Chondrocyte (in vitro differentiated cells): ENCODE data around the gene DLEC1. TPM values are rescaled to one million over a fixed set of nuclear protein-coding genes. Genes with fewer than 3 reads are reported as not detected.

Source experiments
- DNase-seq: peaks from one replicate; pipeline ENCODE4 v3.0.0; 2021; ENCODE audit warnings: mixed read lengths, low spot score
- H3K27ac Mint-ChIP-seq: one replicate; pipeline ENCODE4 v1.8.0; 2021; ENCODE audit warnings: mild to moderate bottlenecking, moderate library complexity, mixed read lengths; ENCODE audit not compliant: unreplicated experiment
- H3K27me3 Mint-ChIP-seq: 2 replicates; pipeline ENCODE4 v1.8.0; 2021; ENCODE audit warnings: low read depth, mixed read lengths
- H3K36me3 Mint-ChIP-seq: 2 replicates; pipeline ENCODE4 v1.8.0; 2021; ENCODE audit warnings: low read depth, mixed read lengths
- H3K4me1 Mint-ChIP-seq: 2 replicates; pipeline ENCODE4 v1.8.0; 2021; ENCODE audit warnings: low read depth, mild to moderate bottlenecking, mixed read lengths
- H3K4me3 Mint-ChIP-seq: one replicate; pipeline ENCODE4 v1.8.0; 2021; ENCODE audit warnings: mild to moderate bottlenecking, moderate library complexity, mixed read lengths; ENCODE audit not compliant: unreplicated experiment
- H3K9me3 Mint-ChIP-seq: 2 replicates; pipeline ENCODE4 v1.8.0; 2021; ENCODE audit warnings: low read depth, mixed read lengths
- CTCF ChIP-seq: fragments of 200-600 bp; sonication (generic); IDR thresholded peaks from 2 replicates; pipeline ENCODE4 v1.5.0; 2021; ENCODE audit warnings: antibody characterized with exemption, mild to moderate bottlenecking, moderate library complexity
- total RNA-seq: library from RNA; stranded (reverse); gene quantifications from 3 replicates; pipeline ENCODE4 v1.2.1, GENCODE V29; 2021

Gene DLEC1
- total RNA-seq, 1 donor from 2014 or later: 0.17 TPM

GRCh38 chr3:38009807-38010591 lies 29.0 kb upstream of the DLEC1 start:
- Mint-ChIP-seq H3K4me1 (no peaks in the 10 kb centered on the region), H3K27ac (no peak overlapping the region), H3K27me3 (no peaks in the 10 kb centered on the region), H3K9me3 (no peaks in the 10 kb centered on the region), H3K36me3 (peaks cover 17% of the 10 kb centered on the region), H3K4me3 (no peak overlapping the region)
- DNase-seq: no peak
- TF ChIP-seq CTCF: no peak

- Mint-ChIP-seq H3K27ac (no peak overlapping the region), H3K4me3 (no peak overlapping the region), H3K27me3 (no peaks in the 10 kb centered on the region), H3K9me3 (no peaks in the 10 kb centered on the region), H3K36me3 (peaks cover 26% of the 10 kb centered on the region), H3K4me1 (no peaks in the 10 kb centered on the region)
- TF ChIP-seq CTCF: no peak
- DNase-seq: no peak
These were observed 27.9 kb upstream of the DLEC1 start for GRCh38 chr3:38011111-38011510.

- Mint-ChIP-seq H3K27me3 (no peaks in the 10 kb centered on the region), H3K27ac (no peak overlapping the region)
- no peak for DNase-seq
These were observed 23.5 kb upstream of the DLEC1 start for GRCh38 chr3:38015485-38015884.

GRCh38 chr3:38015984-38016383 lies 23.0 kb upstream of the DLEC1 start:
- DNase-seq: no peak
- H3K36me3 Mint-ChIP-seq: peaks cover 31% of the 10 kb centered on the region
- H3K27me3 Mint-ChIP-seq: no peaks in the 10 kb centered on the region
- H3K4me3 Mint-ChIP-seq: no peak overlapping the region
- H3K4me1 Mint-ChIP-seq: no peaks in the 10 kb centered on the region
- no peak for TF ChIP-seq CTCF
- no peaks in the 10 kb centered on the region for H3K9me3 Mint-ChIP-seq
- no peak overlapping the region for H3K27ac Mint-ChIP-seq

More at GRCh38 chr3:38015485-38015884, 23.5 kb upstream of the DLEC1 start:
- peaks cover 31% of the 10 kb centered on the region for H3K36me3 Mint-ChIP-seq
- no peaks in the 10 kb centered on the region for H3K9me3 Mint-ChIP-seq
- no peak for TF ChIP-seq CTCF
- H3K4me1 Mint-ChIP-seq: no peaks in the 10 kb centered on the region
- H3K4me3 Mint-ChIP-seq: no peak overlapping the region

GRCh38 chr3:38016410-38016809 lies 22.6 kb upstream of the DLEC1 start:
- Mint-ChIP-seq H3K4me3 (no peak overlapping the region), H3K9me3 (no peaks in the 10 kb centered on the region), H3K4me1 (no peaks in the 10 kb centered on the region), H3K27ac (no peak overlapping the region), H3K36me3 (peaks cover 27% of the 10 kb centered on the region), H3K27me3 (no peaks in the 10 kb centered on the region)
- peak; percentile 72 for DNase-seq
- no peak for TF ChIP-seq CTCF
